MCF 10A (cell line): ENCODE measurements around the gene INSL3. TPM values are rescaled to one million over a fixed set of nuclear protein-coding genes. Genes with fewer than 3 reads are reported as not detected.

Source experiments
- BruUV-seq: library from RNA; stranded (reverse); fragments of 400-500 nt; replicated peaks from 2 replicates; lab custom pipeline; 2021; lab: Mats Ljungman, UMichigan
- CTCF ChIA-PET: fragments of 300-600 bp; sonication (Branson Sonifier 250); formaldehyde crosslinking; extraction: SDS; loops from one replicate; lab custom pipeline; 2021; ENCODE audit warnings: antibody characterized with exemption, inconsistent platforms; lab: Yijun Ruan, JAX
- POLR2A ChIA-PET: fragments of 300-600, 350-650 bp; sonication (Branson Sonifier 250); formaldehyde crosslinking; extraction: SDS; loops from one replicate; lab custom pipeline; 2020; ENCODE audit warnings: antibody characterized with exemption, inconsistent platforms; lab: Yijun Ruan, JAX
- DNase-seq: peaks from one replicate; pipeline ENCODE4 v3.0.0-alpha.2; 2018; ENCODE audit not compliant: unreplicated experiment
- H3K27ac Mint-ChIP-seq: one replicate; pipeline ENCODE4 v1.8.0; 2022; ENCODE audit warnings: mild to moderate bottlenecking, low read depth, mixed read lengths; ENCODE audit not compliant: unreplicated experiment
- H3K27me3 Mint-ChIP-seq: one replicate; pipeline ENCODE4 v1.8.0; 2022; ENCODE audit warnings: mixed read lengths; ENCODE audit not compliant: insufficient read depth, unreplicated experiment
- H3K36me3 Mint-ChIP-seq: one replicate; pipeline ENCODE4 v1.8.0; 2022; ENCODE audit warnings: mild to moderate bottlenecking, moderate library complexity, mixed read lengths; ENCODE audit not compliant: insufficient read depth, unreplicated experiment
- H3K4me1 Mint-ChIP-seq: one replicate; pipeline ENCODE4 v1.8.0; 2022; ENCODE audit warnings: mixed read lengths; ENCODE audit not compliant: insufficient read depth, unreplicated experiment
- H3K4me3 Mint-ChIP-seq: one replicate; pipeline ENCODE4 v1.8.0; 2022; ENCODE audit warnings: mild to moderate bottlenecking, moderate library complexity, mixed read lengths; ENCODE audit not compliant: unreplicated experiment
- H3K9me3 Mint-ChIP-seq: one replicate; pipeline ENCODE4 v1.8.0; 2022; ENCODE audit warnings: mixed read lengths; ENCODE audit not compliant: unreplicated experiment
- intact Hi-C: fragments of 100-400 bp; cut with micrococcal nuclease; formaldehyde crosslinking; loops from 2 replicates; pipeline ENCODE4 v1.14.1; 2022
- total RNA-seq: library from RNA; stranded (reverse); gene quantifications from 2 replicates; pipeline ENCODE4 v1.2.3, GENCODE V29; 2022
- TF ChIP-seq, protein P1 (sequence below): fragments of 200-600 bp; IDR thresholded peaks from one replicate; pipeline ENCODE4 v1.8.0; 2022; ENCODE audit warnings: antibody characterized with exemption, mild to moderate bottlenecking; ENCODE audit not compliant: unreplicated experiment

The INSL3 gene
- total RNA-seq, 1 experiment from 2014 or later = not detected

DNA sequence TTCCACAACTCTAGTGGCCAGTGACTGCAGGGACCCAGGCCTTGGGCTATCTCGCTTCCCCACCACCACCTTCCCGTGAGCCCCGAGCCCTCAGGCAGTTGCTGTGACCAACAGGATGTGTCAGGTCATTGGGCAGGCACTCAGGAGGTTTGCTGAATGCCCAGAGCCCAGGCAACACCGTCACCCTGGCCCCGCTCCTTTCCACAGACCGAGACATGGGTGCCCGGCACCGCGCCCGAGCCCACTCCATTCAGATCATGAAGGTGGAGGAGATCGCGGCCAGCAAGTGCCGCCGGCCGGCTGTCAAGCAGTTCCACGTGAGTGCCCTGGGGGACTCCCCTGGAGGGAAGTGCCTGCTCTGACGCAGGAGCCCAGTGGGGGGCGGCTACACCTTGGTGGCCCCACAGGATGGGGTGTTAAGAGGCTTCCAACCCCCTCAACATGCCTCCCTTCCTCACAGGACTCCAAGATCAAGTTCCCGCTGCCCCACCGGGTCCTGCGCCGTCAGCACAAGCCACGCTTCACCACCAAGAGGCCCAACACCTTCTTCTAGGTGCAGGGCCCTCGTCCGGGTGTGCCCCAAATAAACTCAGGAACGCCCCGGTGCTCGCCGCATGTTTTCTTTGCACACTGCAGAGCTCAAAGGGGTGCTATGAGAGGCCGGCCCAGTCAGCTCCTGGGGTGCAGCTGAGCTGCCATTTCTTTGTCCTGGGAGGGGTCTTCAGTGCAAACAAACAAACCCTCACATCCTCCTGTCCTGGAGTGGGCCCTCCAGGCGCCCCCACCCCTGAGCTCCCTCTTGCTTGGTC lies 41.6 kb upstream of the INSL3 start:
- peak; percentile 15 for DNase-seq
- Mint-ChIP-seq H3K4me3 (peak overlapping the region; percentile 98), H3K27me3 (no peaks in the 10 kb centered on the region), H3K9me3 (no peaks in the 10 kb centered on the region), H3K27ac (no peak overlapping the region), H3K36me3 (peaks cover 72% of the 10 kb centered on the region), H3K4me1 (peaks cover 28% of the 10 kb centered on the region)
- CTCF ChIA-PET = interaction anchor here (2.5 kb wide), 1 partner anchor 70 kb away, joined by 17 read pairs; the partner anchor contains the start of gene CCDC124
- intact Hi-C loops = no loop called here
- POLR2A ChIA-PET = interaction anchor here (3.8 to 4.2 kb wide), 2 partner anchors 69 to 71 kb away, joined by 82 to 223 read pairs; partner anchors contain the start of gene CCDC124
- TF ChIP-seq, protein P1, sequence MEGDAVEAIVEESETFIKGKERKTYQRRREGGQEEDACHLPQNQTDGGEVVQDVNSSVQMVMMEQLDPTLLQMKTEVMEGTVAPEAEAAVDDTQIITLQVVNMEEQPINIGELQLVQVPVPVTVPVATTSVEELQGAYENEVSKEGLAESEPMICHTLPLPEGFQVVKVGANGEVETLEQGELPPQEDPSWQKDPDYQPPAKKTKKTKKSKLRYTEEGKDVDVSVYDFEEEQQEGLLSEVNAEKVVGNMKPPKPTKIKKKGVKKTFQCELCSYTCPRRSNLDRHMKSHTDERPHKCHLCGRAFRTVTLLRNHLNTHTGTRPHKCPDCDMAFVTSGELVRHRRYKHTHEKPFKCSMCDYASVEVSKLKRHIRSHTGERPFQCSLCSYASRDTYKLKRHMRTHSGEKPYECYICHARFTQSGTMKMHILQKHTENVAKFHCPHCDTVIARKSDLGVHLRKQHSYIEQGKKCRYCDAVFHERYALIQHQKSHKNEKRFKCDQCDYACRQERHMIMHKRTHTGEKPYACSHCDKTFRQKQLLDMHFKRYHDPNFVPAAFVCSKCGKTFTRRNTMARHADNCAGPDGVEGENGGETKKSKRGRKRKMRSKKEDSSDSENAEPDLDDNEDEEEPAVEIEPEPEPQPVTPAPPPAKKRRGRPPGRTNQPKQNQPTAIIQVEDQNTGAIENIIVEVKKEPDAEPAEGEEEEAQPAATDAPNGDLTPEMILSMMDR = no peak
- BruUV-seq = no TSS peak

DNA sequence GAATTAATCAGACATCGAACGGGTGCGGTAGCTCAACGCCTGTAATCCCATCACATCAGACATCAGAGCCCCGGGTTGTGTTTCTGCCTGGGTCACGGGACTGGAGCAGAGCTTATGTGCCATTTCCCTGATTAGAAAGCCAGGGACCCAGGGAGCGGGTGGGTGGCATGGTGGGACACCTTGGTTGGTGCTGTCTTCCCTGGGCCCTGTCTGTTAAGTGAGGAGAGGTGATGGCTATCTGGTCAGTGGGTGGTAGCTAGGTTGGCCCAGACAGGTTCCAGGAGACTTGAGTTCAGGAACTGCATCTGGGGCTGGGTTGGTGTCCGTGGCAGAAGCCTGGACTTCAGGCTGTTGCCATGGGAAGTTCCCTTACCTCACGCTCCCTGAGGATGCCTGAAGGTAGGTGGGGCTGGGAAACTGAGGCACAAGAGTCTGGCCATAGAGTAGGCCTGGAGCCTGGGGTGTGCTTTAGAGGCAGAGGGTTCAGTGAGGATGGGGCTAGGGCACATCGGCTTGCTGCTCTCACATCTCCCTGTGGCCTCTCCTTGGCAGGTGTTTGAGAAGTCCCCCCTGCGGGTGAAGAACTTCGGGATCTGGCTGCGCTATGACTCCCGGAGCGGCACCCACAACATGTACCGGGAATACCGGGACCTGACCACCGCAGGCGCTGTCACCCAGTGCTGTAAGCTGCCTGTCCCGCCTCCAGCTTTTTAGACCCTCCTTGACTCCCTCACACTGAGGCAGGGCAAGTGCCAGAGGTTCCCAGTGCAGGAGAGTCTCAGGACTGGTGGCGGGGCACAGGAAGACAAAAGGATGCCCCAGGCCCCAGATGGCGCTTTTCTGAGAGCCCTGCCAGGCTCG lies 40.5 kb upstream of the INSL3 start:
- CTCF ChIA-PET = interaction anchor here (1.2 to 5.0 kb wide), 3 partner anchors 9 to 76 kb away, joined by 3 to 58 read pairs (median 37); partner anchors contain the start of genes CCDC124 and SLC5A5
- BruUV-seq = no TSS peak
- Mint-ChIP-seq H3K4me1 (peaks cover 28% of the 10 kb centered on the region), H3K27ac (peak overlapping the region; percentile 99), H3K4me3 (peak overlapping the region; percentile 98), H3K27me3 (no peaks in the 10 kb centered on the region), H3K36me3 (peaks cover 69% of the 10 kb centered on the region), H3K9me3 (no peaks in the 10 kb centered on the region)
- peak; percentile 24 for DNase-seq
- intact Hi-C loops = no loop called here
- TF ChIP-seq, protein P1 = no peak
- POLR2A ChIA-PET = interaction anchor here (0.6 to 4.2 kb wide), 7 partner anchors 11 to 524 kb away, joined by 3 to 223 read pairs (median 3); partner anchors contain the start of gene CCDC124

DNA sequence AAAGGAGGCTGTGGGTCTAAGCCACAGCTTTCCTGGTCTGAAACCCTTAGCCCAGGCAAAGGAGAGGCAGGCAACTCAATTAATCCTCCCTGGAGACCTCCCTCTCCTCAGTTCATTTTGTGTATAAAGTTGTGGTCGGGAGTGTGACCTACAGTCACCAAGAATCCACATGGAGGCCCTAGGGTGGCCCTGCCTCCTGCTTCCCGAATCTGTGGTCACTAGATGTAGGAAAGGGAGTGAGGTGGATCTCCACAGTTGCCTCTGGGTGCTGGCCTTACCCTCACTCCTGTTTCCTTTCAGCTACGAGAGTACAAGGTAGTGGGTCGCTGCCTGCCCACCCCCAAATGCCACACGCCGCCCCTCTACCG lies 39.7 kb upstream of the INSL3 start:
- Mint-ChIP-seq H3K27ac (peak overlapping the region; percentile 99), H3K4me1 (peaks cover 27% of the 10 kb centered on the region), H3K27me3 (no peaks in the 10 kb centered on the region), H3K9me3 (no peaks in the 10 kb centered on the region), H3K36me3 (peaks cover 66% of the 10 kb centered on the region), H3K4me3 (peak overlapping the region; percentile 98)
- POLR2A ChIA-PET = interaction anchor here (0.7 to 4.2 kb wide), 16 partner anchors 9 to 636 kb away, joined by 3 to 223 read pairs (median 4); partner anchors contain the start of genes CCDC124, DDA1 and SLC5A5
- CTCF ChIA-PET = interaction anchor here (0.9 to 5.0 kb wide), 5 partner anchors 9 to 139 kb away, joined by 3 to 58 read pairs (median 6); partner anchors contain the start of genes CCDC124 and SLC5A5
- TF ChIP-seq, protein P1 = no peak
- no TSS peak for BruUV-seq
- DNase-seq = peak; percentile 12
- intact Hi-C loops = no loop called here
